ENCODE measurements around the gene TBX5. TPM values are rescaled to one million over a fixed set of nuclear protein-coding genes. Genes with fewer than 3 reads are reported as not detected.

TBX5 gene
- 10 to 100 TPM in 3 of 4 donors, 1 to 10 TPM in 1; 8.6 to 38.8 (median 28.0) TPM for total RNA-seq

GRCh38 chr12:114405519-114406271 is at the start of gene TBX5:
Gene TBX5, minus strand, starts transcription at chr12:114406144. Its CDS starts 2,246 bp downstream, at chr12:114403898.
- peak; percentile 32 for ATAC-seq
- Histone ChIP-seq H3K27ac (peak within 1 kb of the TSS; percentile 64 to 94 (median 92)), H3K4me3 (peak within 1 kb of the TSS; percentile 32 to 67), H3K9me3 (no peaks in the 10 kb centered on the region), H3K36me3 (no peaks in the 10 kb centered on the region), H3K27me3 (peaks cover 32% of the 10 kb centered on the region), H3K4me1 (peaks cover 0 to 41% (median 3%) of the 10 kb centered on the region in 3 donors)
- TF ChIP-seq CTCF (IDR thresholded peaks at IDR 0.05) (no peak), EP300 (IDR thresholded peaks at IDR 0.05) (no peak), POLR2A (IDR thresholded peaks at IDR 0.05) (peak in 1 of 2 donors; percentile 11), POLR2AphosphoS5 (IDR thresholded peaks at IDR 0.05) (no peak)
- WGBS, 2 donors (ENCODE audit: low coverage in 1 of 2), result 0 to 1% methylated on average over 10 to 21 of the region's 39 CpGs

DNA sequence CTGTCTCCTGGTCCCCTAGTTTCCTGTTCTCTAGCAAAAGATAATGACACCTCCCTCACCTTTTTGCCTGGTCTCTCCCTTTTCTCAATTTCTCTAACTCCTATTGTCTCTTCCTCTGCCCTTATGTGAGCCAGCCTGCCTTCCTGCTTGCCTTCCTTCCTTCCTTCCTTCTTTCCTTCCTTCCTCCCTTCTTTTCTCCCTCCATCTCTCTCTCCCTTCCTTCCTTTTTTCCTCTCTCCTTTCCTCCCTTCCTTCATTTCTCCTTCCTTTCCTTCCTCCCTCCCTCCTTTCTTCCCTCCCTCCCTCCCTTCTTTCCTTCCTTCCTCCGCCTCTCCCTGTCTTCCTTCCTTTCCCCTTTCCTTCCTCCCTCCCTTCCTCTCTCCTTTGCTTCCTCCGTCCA is 45.7 kb upstream of the TBX5 start:
- peaks cover 0 to 7% (median 4%) of the 10 kb centered on the region in 3 donors for H3K4me1 ChIP-seq
- 78 to 93% methylated on average over 2 of the region's 2 CpGs for WGBS, 2 donors (ENCODE audit: low coverage in 1 of 2)
- no peaks in the 10 kb centered on the region for H3K9me3 ChIP-seq
- peaks cover 69% of the 10 kb centered on the region for H3K27me3 ChIP-seq
- H3K36me3 ChIP-seq, result no peaks in the 10 kb centered on the region
- no peak for ATAC-seq
- H3K4me3 ChIP-seq, result no peak overlapping the region
- H3K27ac ChIP-seq, result no peak overlapping the region
- no peak for TF ChIP-seq CTCF (IDR thresholded peaks at IDR 0.05)
- TF ChIP-seq EP300 (IDR thresholded peaks at IDR 0.05), result no peak
- TF ChIP-seq POLR2AphosphoS5 (IDR thresholded peaks at IDR 0.05), result no peak
- no peak for TF ChIP-seq POLR2A (IDR thresholded peaks at IDR 0.05)

DNA sequence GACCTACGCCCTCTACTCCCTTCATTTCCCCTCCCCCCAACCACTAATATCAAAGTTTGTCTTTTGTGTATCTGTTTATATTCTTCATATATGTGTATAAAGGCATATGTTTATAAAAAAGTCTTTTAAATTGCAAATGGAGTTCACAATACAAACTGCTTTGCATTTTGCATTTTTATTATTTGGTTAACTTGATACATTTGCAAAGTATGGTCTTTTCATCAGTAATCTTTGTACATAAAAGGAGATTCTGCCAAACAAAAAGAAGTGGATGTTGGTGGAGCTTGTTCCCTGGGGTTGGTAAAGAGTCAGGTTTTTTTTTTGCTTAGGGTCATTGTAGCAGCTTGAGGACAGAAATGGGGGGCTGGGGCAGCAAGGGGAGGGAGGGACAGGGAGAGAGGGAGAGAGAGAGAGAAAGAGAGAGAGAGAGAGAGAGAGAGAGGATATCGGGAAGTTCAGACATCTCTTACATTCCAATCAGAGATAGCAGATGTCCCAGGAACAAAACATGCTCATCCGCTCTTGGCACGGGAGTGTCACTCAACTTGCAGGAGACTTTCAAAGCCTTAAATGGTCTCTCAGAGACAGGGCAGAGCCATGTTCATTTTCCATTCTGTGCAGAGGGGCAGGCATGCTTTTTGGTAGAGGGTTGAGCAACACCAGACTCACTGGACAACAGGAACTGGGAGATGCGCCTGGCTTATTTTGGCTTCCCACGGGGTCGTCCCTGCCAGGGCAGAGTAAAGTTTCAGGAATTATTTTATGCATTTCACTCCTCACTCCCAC is 44.8 kb upstream of the TBX5 start:
- no peak for TF ChIP-seq POLR2AphosphoS5 (IDR thresholded peaks at IDR 0.05)
- TF ChIP-seq EP300 (IDR thresholded peaks at IDR 0.05), result no peak
- TF ChIP-seq CTCF (IDR thresholded peaks at IDR 0.05), result no peak
- no peak for TF ChIP-seq POLR2A (IDR thresholded peaks at IDR 0.05)
- no peak for ATAC-seq
- Histone ChIP-seq H3K4me3 (no peak overlapping the region), H3K27ac (no peak overlapping the region), H3K36me3 (no peaks in the 10 kb centered on the region), H3K27me3 (peaks cover 70% of the 10 kb centered on the region), H3K4me1 (peaks cover 0 to 7% (median 4%) of the 10 kb centered on the region in 3 donors), H3K9me3 (no peaks in the 10 kb centered on the region)
- 35 to 49% methylated on average over 6 to 7 of the region's 7 CpGs for WGBS, 2 donors (ENCODE audit: low coverage in 1 of 2)

DNA sequence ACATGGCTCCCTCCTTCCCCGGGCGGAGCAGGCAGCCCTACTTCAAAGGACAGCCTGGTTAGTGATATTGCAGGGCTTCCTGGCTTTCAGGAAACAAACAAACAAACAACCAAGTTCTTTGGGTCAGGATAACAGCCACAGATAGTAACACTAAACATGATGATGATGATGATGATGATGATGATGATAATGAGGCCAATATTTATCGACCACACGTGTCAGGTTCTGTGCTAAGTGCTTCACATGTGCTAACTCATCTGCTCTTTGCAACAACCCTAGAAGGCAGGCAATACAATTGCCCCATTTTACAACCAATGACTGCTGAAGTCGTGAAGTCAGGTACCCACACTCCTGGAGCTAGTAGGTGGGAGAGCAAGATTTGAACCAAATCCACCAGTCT is 44.1 kb upstream of the TBX5 start:
- Histone ChIP-seq H3K27ac (no peak overlapping the region), H3K27me3 (peaks cover 70% of the 10 kb centered on the region), H3K4me3 (no peak overlapping the region), H3K36me3 (no peaks in the 10 kb centered on the region), H3K9me3 (no peaks in the 10 kb centered on the region), H3K4me1 (peaks cover 0 to 14% (median 4%) of the 10 kb centered on the region in 3 donors)
- 44% methylated on average over 4 of the region's 5 CpGs; no CpG with 5 or more reads in 1 of the 2 donors for WGBS, 2 donors (ENCODE audit: low coverage in 1 of 2)
- no peak for ATAC-seq
- no peak for TF ChIP-seq POLR2A (IDR thresholded peaks at IDR 0.05)
- TF ChIP-seq CTCF (IDR thresholded peaks at IDR 0.05), result no peak
- TF ChIP-seq POLR2AphosphoS5 (IDR thresholded peaks at IDR 0.05), result no peak
- no peak for TF ChIP-seq EP300 (IDR thresholded peaks at IDR 0.05)
